Measurements from ENCODE around the gene STX11.
"Not testable (repeated sequence)": the region's sequence is repeated elsewhere in the genome, so short reads cannot be mapped to it uniquely, and the experiment has no call there.

Gene STX11

DNA sequence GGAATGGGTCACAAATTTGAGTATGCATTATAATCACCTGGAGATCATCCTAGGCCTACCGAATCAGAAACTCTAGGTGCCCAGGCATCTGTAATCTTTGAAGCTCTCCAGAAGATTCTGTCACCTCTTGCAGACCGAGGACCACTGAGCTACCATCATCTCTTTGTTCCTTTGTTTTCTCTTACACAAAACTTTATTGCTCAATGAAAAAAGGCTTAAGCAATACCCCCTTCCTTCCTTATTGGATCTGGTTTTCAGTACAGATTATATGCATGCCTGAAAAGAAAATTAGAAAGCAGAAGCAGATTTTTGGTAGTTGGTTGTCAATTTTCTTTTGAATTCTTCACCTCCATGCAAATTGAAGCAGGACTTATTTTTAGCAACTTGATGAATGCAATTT, 31.3 kb downstream of the STX11 start:
- H3K4me2 ChIP-seq (ENCODE audit: low read length, poor library complexity, severe bottlenecking) = no peak overlapping the region
- no peak overlapping the region for H3K27ac ChIP-seq (ENCODE audit: low read length, poor library complexity, severe bottlenecking)

DNA sequence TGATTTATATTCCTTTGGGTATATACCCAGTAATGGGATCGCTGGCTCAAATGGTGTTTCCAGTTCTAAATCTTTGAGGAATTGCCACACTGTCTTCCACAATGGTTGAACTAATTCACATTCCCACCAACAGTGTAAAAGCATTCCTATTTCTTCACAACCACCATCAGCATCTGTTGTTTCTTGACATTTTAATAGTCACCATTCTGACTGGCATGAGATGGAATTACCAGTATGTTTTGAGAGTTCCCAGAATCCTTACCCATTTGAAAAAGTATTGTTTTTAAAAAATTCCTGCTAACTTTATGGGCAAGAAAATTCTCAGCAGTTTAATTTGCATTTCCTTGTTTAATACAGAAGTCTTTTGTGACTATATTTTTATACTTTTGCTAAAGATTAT, 33.9 kb downstream of the STX11 start:
- not testable (repeated sequence) for H3K27me3 ChIP-seq (ENCODE audit: control insufficient read depth in 1 of 2, insufficient read depth in 1 of 2, low read length in 2 of 2); H2BK15ac ChIP-seq (ENCODE audit: low read depth, poor library complexity, severe bottlenecking); H3K4ac ChIP-seq (ENCODE audit: low read depth in 1 of 2, low read length in 2 of 2); H4K8ac ChIP-seq (ENCODE audit: low read length); H3K23ac ChIP-seq (ENCODE audit: low read length in 2 of 2); H3K4me3 ChIP-seq (ENCODE audit: insufficient read depth in 1 of 2, low read depth in 1 of 2, low read length in 2 of 2); H2AK5ac ChIP-seq (ENCODE audit: low read length, severe bottlenecking); H3K9me3 ChIP-seq (ENCODE audit: control insufficient read depth, low read length); H3K79me1 ChIP-seq (replicated peaks; ENCODE audit: low read length, poor library complexity, severe bottlenecking); H3K9ac ChIP-seq (ENCODE audit: low read length); H2BK120ac ChIP-seq (ENCODE audit: low read depth, low read length); H3K4me1 ChIP-seq (ENCODE audit: control insufficient read depth, insufficient read depth, low read depth, low read length); H2BK5ac ChIP-seq (ENCODE audit: low read depth, low read length, poor library complexity, severe bottlenecking); H2AFZ ChIP-seq (ENCODE audit: low read depth, low read length); H2BK12ac ChIP-seq (ENCODE audit: low read length in 2 of 2); H3K18ac ChIP-seq (ENCODE audit: low read depth in 1 of 2, low read length in 2 of 2); H3K4me2 ChIP-seq (ENCODE audit: low read length, poor library complexity, severe bottlenecking); H3K27ac ChIP-seq (ENCODE audit: low read length, poor library complexity, severe bottlenecking); H4K91ac ChIP-seq (ENCODE audit: low read length); DNase-seq; H3K14ac ChIP-seq (ENCODE audit: low read length in 2 of 2)
- peaks cover 0 to 10% of the 10 kb centered on the region in 2 experiments for H3K36me3 ChIP-seq (ENCODE audit: control insufficient read depth in 1 of 2, insufficient read depth in 2 of 2, low read depth in 1 of 2, low read length in 2 of 2)
- 71% methylated on average over 1 of the region's 1 CpG for WGBS

More for the DNA sequence above, 31.3 kb downstream of the STX11 start:
- Histone ChIP-seq H3K4me3 (ENCODE audit: insufficient read depth in 1 of 2, low read depth in 1 of 2, low read length in 2 of 2) (no peak overlapping the region), H3K18ac (ENCODE audit: low read depth in 1 of 2, low read length in 2 of 2) (no peak overlapping the region), H2BK15ac (ENCODE audit: low read depth, poor library complexity, severe bottlenecking) (no peak overlapping the region), H3K14ac (ENCODE audit: low read length in 2 of 2) (no peak overlapping the region), H2BK120ac (ENCODE audit: low read depth, low read length) (no peak overlapping the region), H2BK5ac (ENCODE audit: low read depth, low read length, poor library complexity, severe bottlenecking) (no peak overlapping the region), H3K79me1 (replicated peaks; ENCODE audit: low read length, poor library complexity, severe bottlenecking) (no peaks in the 10 kb centered on the region), H3K36me3 (ENCODE audit: control insufficient read depth in 1 of 2, insufficient read depth in 2 of 2, low read depth in 1 of 2, low read length in 2 of 2) (peaks cover 0 to 2% of the 10 kb centered on the region in 2 experiments), H3K4me1 (ENCODE audit: control insufficient read depth, insufficient read depth, low read depth, low read length) (no peaks in the 10 kb centered on the region), H3K27me3 (ENCODE audit: control insufficient read depth in 1 of 2, insufficient read depth in 1 of 2, low read length in 2 of 2) (no peaks in the 10 kb centered on the region), H3K4ac (ENCODE audit: low read depth in 1 of 2, low read length in 2 of 2) (no peak overlapping the region), H3K23ac (ENCODE audit: low read length in 2 of 2) (no peak overlapping the region), H2BK12ac (ENCODE audit: low read length in 2 of 2) (no peak overlapping the region), H4K91ac (ENCODE audit: low read length) (no peak overlapping the region), H2AFZ (ENCODE audit: low read depth, low read length) (no peak overlapping the region), H3K9ac (ENCODE audit: low read length) (no peak overlapping the region), H3K9me3 (ENCODE audit: control insufficient read depth, low read length) (no peaks in the 10 kb centered on the region), H4K8ac (ENCODE audit: low read length) (no peak overlapping the region), H2AK5ac (ENCODE audit: low read length, severe bottlenecking) (no peak overlapping the region)
- 88% methylated on average over 2 of the region's 2 CpGs for WGBS
- DNase-seq = no peak

- no peak overlapping the region for H3K18ac ChIP-seq (ENCODE audit: low read depth in 1 of 2, low read length in 2 of 2)
- H2AK5ac ChIP-seq (ENCODE audit: low read length, severe bottlenecking) = no peak overlapping the region
- 83% methylated on average over 1 of the region's 4 CpGs for WGBS
- no peak overlapping the region for H3K14ac ChIP-seq (ENCODE audit: low read length in 2 of 2)
- H2BK120ac ChIP-seq (ENCODE audit: low read depth, low read length) = no peak overlapping the region
- H3K9ac ChIP-seq (ENCODE audit: low read length) = no peak overlapping the region
- no peak overlapping the region for H4K91ac ChIP-seq (ENCODE audit: low read length)
- no peaks in the 10 kb centered on the region for H3K4me1 ChIP-seq (ENCODE audit: control insufficient read depth, insufficient read depth, low read depth, low read length)
- no peak for DNase-seq
- H3K9me3 ChIP-seq (ENCODE audit: control insufficient read depth, low read length) = no peaks in the 10 kb centered on the region
- no peak overlapping the region for H2BK15ac ChIP-seq (ENCODE audit: low read depth, poor library complexity, severe bottlenecking)
- no peak overlapping the region for H3K23ac ChIP-seq (ENCODE audit: low read length in 2 of 2)
- no peak overlapping the region for H2AFZ ChIP-seq (ENCODE audit: low read depth, low read length)
- no peaks in the 10 kb centered on the region for H3K79me1 ChIP-seq (replicated peaks; ENCODE audit: low read length, poor library complexity, severe bottlenecking)
- no peak overlapping the region for H2BK12ac ChIP-seq (ENCODE audit: low read length in 2 of 2)
- H3K4me2 ChIP-seq (ENCODE audit: low read length, poor library complexity, severe bottlenecking) = no peak overlapping the region
- no peak overlapping the region for H2BK5ac ChIP-seq (ENCODE audit: low read depth, low read length, poor library complexity, severe bottlenecking)
- H3K27me3 ChIP-seq (ENCODE audit: control insufficient read depth in 1 of 2, insufficient read depth in 1 of 2, low read length in 2 of 2) = no peaks in the 10 kb centered on the region
- no peak overlapping the region for H3K4me3 ChIP-seq (ENCODE audit: insufficient read depth in 1 of 2, low read depth in 1 of 2, low read length in 2 of 2)
- H3K27ac ChIP-seq (ENCODE audit: low read length, poor library complexity, severe bottlenecking) = no peak overlapping the region
- H3K36me3 ChIP-seq (ENCODE audit: control insufficient read depth in 1 of 2, insufficient read depth in 2 of 2, low read depth in 1 of 2, low read length in 2 of 2) = peaks cover 0 to 10% of the 10 kb centered on the region in 2 experiments
- H4K8ac ChIP-seq (ENCODE audit: low read length) = no peak overlapping the region
- H3K4ac ChIP-seq (ENCODE audit: low read depth in 1 of 2, low read length in 2 of 2) = no peak overlapping the region
These were observed 35.0 kb downstream of the STX11 start for GRCh38 chr6:144185133-144185836.

- no peak overlapping the region for H3K9ac ChIP-seq (ENCODE audit: low read length)
- no peak overlapping the region for H3K4me2 ChIP-seq (ENCODE audit: low read length, poor library complexity, severe bottlenecking)
- no peak overlapping the region for H2BK15ac ChIP-seq (ENCODE audit: low read depth, poor library complexity, severe bottlenecking)
- no peaks in the 10 kb centered on the region for H3K79me1 ChIP-seq (replicated peaks; ENCODE audit: low read length, poor library complexity, severe bottlenecking)
- 97% methylated on average over 79 of the region's 79 CpGs for WGBS
- no peak overlapping the region for H3K14ac ChIP-seq (ENCODE audit: low read length in 2 of 2)
- peaks cover 2% of the 10 kb centered on the region for H3K4me1 ChIP-seq (ENCODE audit: control insufficient read depth, insufficient read depth, low read depth, low read length)
- no peak overlapping the region for H3K4ac ChIP-seq (ENCODE audit: low read depth in 1 of 2, low read length in 2 of 2)
- H3K36me3 ChIP-seq (ENCODE audit: control insufficient read depth in 1 of 2, insufficient read depth in 2 of 2, low read depth in 1 of 2, low read length in 2 of 2) = peaks cover 0 to 10% of the 10 kb centered on the region in 2 experiments
- no peak overlapping the region for H3K27ac ChIP-seq (ENCODE audit: low read length, poor library complexity, severe bottlenecking)
- no peak overlapping the region for H2BK12ac ChIP-seq (ENCODE audit: low read length in 2 of 2)
- no peak overlapping the region for H3K18ac ChIP-seq (ENCODE audit: low read depth in 1 of 2, low read length in 2 of 2)
- H3K9me3 ChIP-seq (ENCODE audit: control insufficient read depth, low read length) = no peaks in the 10 kb centered on the region
- no peaks in the 10 kb centered on the region for H3K27me3 ChIP-seq (ENCODE audit: control insufficient read depth in 1 of 2, insufficient read depth in 1 of 2, low read length in 2 of 2)
- H2AFZ ChIP-seq (ENCODE audit: low read depth, low read length) = no peak overlapping the region
- no peak overlapping the region for H4K8ac ChIP-seq (ENCODE audit: low read length)
- no peak overlapping the region for H2BK120ac ChIP-seq (ENCODE audit: low read depth, low read length)
- H2BK5ac ChIP-seq (ENCODE audit: low read depth, low read length, poor library complexity, severe bottlenecking) = no peak overlapping the region
- H4K91ac ChIP-seq (ENCODE audit: low read length) = no peak overlapping the region
- H3K4me3 ChIP-seq (ENCODE audit: insufficient read depth in 1 of 2, low read depth in 1 of 2, low read length in 2 of 2) = no peak overlapping the region
- H2AK5ac ChIP-seq (ENCODE audit: low read length, severe bottlenecking) = no peak overlapping the region
- no peak for DNase-seq
- H3K23ac ChIP-seq (ENCODE audit: low read length in 2 of 2) = no peak overlapping the region
These were observed 36.7 kb downstream of the STX11 start for GRCh38 chr6:144186817-144187625.

All from mesenchymal stem cell (in vitro differentiated cells and primary cell).